Inferior parietal cortex (tissue), 1 donor: ENCODE results near the gene GINS1.

Source experiments
- DNase-seq: peaks from one replicate; pipeline ENCODE4 v3.0.0-alpha.2; 2016; ENCODE audit errors: extremely low spot score

Gene GINS1

GRCh38 chr20:25407311-25408169, at the start of gene GINS1:
GINS1 (plus strand) TSS chr20:25407673; CDS start chr20:25407821, 148 bp downstream.
- DNase-seq, result peak; percentile 89

- no peak for DNase-seq
Observed at GRCh38 chr20:25360631-25361286, 46.7 kb upstream of the GINS1 start.

- DNase-seq, result no peak
Observed at GRCh38 chr20:25361287-25361683, 46.2 kb upstream of the GINS1 start.

GRCh38 chr20:25364180-25364788, 43.2 kb upstream of the GINS1 start:
- DNase-seq, result no peak

GRCh38 chr20:25364879-25365699, 42.4 kb upstream of the GINS1 start:
- DNase-seq, result no peak

- DNase-seq, result no peak
Observed at GRCh38 chr20:25368526-25368925, 38.9 kb upstream of the GINS1 start.

- no peak for DNase-seq
Observed at GRCh38 chr20:25368976-25369375, 38.5 kb upstream of the GINS1 start.

- no peak for DNase-seq
Observed at GRCh38 chr20:25369529-25369928, 37.9 kb upstream of the GINS1 start.

- no peak for DNase-seq
Observed at GRCh38 chr20:25369971-25370370, 37.5 kb upstream of the GINS1 start.

GRCh38 chr20:25372584-25373336, 34.7 kb upstream of the GINS1 start:
- no peak for DNase-seq

GRCh38 chr20:25374842-25375241, 32.6 kb upstream of the GINS1 start:
- no peak for DNase-seq

- DNase-seq, result no peak
Observed at GRCh38 chr20:25376236-25376635, 31.2 kb upstream of the GINS1 start.

GRCh38 chr20:25376886-25377285, 30.6 kb upstream of the GINS1 start:
- DNase-seq, result no peak

GRCh38 chr20:25378189-25378883, 29.1 kb upstream of the GINS1 start:
- DNase-seq, result no peak

GRCh38 chr20:25378884-25379733, 28.4 kb upstream of the GINS1 start:
- no peak for DNase-seq

- DNase-seq, result no peak
Observed at GRCh38 chr20:25380945-25381614, 26.4 kb upstream of the GINS1 start.

GRCh38 chr20:25382704-25383370, 24.6 kb upstream of the GINS1 start:
- DNase-seq, result no peak

GRCh38 chr20:25389401-25389857, 18.0 kb upstream of the GINS1 start:
- peak; percentile 23 for DNase-seq
